Progenitor cell of endocrine pancreas (in vitro differentiated cells): ENCODE data around the gene DYNLT3. TPM values are rescaled to one million over a fixed set of nuclear protein-coding genes. Genes with fewer than 3 reads are reported as not detected.

Source experiments
- DNase-seq: peaks from one replicate; pipeline ENCODE4 v3.0.0; 2021; ENCODE audit warnings: low spot score; ENCODE audit not compliant: unreplicated experiment
- H3K27ac Mint-ChIP-seq: 2 replicates; pipeline ENCODE4 v1.8.0; 2021; ENCODE audit warnings: mild to moderate bottlenecking, moderate library complexity, mixed read lengths
- H3K27me3 Mint-ChIP-seq: 2 replicates; pipeline ENCODE4 v1.8.0; 2021; ENCODE audit warnings: mixed read lengths
- H3K36me3 Mint-ChIP-seq: 2 replicates; pipeline ENCODE4 v1.8.0; 2022; ENCODE audit warnings: mixed read lengths; ENCODE audit not compliant: insufficient read depth
- H3K4me1 Mint-ChIP-seq: 2 replicates; pipeline ENCODE4 v1.8.0; 2021; ENCODE audit warnings: low read depth, mixed read lengths
- H3K4me3 Mint-ChIP-seq: 2 replicates; pipeline ENCODE4 v1.8.0; 2021; ENCODE audit warnings: low read depth, mild to moderate bottlenecking, moderate library complexity, mixed read lengths
- H3K9me3 Mint-ChIP-seq: 2 replicates; pipeline ENCODE4 v1.8.0; 2021; ENCODE audit warnings: low read depth, mixed read lengths
- total RNA-seq: library from RNA; stranded (reverse); gene quantifications from 2 replicates; pipeline ENCODE4 v1.2.1, GENCODE V29; 2021
- TF ChIP-seq, protein P1 (sequence below): fragments of 200-600 bp; sonication (generic); IDR thresholded peaks from one replicate; pipeline ENCODE4 v1.5.0; 2021; ENCODE audit warnings: antibody characterized with exemption, mild to moderate bottlenecking; ENCODE audit not compliant: unreplicated experiment

Gene DYNLT3
- total RNA-seq, 1 donor from 2014 or later = 26.9 TPM

DNA sequence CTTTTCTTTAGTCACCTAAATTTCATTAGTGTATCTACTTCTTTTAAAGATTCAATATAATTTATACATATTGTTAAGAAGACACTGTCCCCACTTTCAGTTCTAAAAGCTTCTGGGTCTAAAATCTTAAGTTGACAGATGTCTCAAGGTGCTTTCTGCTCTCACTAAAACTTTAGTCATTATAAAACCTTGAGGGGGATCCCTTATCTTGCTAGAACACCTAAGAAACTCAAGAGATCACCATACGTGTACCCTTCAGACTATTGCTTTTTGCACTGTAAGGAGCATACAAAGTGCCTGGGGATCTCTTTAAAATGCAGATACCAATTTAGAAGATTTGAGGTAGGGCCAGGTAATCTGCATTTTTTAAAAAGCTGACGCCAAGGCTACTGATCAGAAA is 37.4 kb downstream of the DYNLT3 start:
- TF ChIP-seq, protein P1, sequence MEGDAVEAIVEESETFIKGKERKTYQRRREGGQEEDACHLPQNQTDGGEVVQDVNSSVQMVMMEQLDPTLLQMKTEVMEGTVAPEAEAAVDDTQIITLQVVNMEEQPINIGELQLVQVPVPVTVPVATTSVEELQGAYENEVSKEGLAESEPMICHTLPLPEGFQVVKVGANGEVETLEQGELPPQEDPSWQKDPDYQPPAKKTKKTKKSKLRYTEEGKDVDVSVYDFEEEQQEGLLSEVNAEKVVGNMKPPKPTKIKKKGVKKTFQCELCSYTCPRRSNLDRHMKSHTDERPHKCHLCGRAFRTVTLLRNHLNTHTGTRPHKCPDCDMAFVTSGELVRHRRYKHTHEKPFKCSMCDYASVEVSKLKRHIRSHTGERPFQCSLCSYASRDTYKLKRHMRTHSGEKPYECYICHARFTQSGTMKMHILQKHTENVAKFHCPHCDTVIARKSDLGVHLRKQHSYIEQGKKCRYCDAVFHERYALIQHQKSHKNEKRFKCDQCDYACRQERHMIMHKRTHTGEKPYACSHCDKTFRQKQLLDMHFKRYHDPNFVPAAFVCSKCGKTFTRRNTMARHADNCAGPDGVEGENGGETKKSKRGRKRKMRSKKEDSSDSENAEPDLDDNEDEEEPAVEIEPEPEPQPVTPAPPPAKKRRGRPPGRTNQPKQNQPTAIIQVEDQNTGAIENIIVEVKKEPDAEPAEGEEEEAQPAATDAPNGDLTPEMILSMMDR = no peak
- no peak for DNase-seq
- no peak overlapping the region for H3K27ac Mint-ChIP-seq
- peaks cover 2% of the 10 kb centered on the region for H3K4me1 Mint-ChIP-seq
- peaks cover 14% of the 10 kb centered on the region for H3K9me3 Mint-ChIP-seq
- H3K36me3 Mint-ChIP-seq = no peaks in the 10 kb centered on the region
- no peaks in the 10 kb centered on the region for H3K27me3 Mint-ChIP-seq
- no peak overlapping the region for H3K4me3 Mint-ChIP-seq

DNA sequence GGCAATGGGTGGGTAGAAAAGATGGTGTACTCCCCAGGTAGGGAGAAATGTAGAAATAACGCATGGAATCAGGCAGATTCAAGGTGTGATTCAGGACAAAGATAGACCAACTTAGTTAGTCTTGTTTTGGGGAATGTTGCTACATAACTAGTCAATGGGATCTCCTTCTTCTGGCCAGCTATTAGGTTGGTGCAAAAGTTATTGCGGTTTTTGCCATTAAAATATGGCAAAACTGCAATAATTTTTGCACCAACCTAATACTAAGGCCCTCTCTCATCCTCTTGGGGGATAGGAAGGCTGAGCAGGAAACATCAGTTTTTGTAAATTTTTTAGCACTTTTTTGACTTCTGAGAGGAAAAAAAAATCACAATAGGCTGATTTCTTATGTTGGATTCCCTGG is 44.3 kb downstream of the DYNLT3 start:
- TF ChIP-seq, protein P1 = no peak
- H3K27me3 Mint-ChIP-seq = no peaks in the 10 kb centered on the region

DNA sequence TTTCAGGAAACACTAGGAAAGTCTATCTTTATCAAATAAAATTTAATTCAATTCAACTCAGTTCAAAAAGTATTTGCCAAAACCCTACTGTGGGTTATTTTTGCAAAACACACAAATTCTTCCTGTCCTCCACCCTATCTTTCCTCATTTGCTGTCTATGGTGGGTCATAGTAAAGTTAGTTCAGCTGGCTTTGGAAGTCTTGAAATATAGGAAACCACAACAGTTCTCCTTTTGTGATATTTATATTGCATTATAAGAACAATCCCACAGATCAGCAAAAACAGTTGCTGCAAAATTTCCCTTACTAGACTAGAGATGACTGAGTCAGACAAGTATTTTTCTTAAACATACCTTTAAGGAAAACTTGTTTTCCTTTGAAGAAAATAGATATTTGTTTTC is 45.3 kb downstream of the DYNLT3 start:
- DNase-seq = no peak
- no peaks in the 10 kb centered on the region for H3K36me3 Mint-ChIP-seq
- TF ChIP-seq, protein P1 = no peak
- H3K9me3 Mint-ChIP-seq = peaks cover 3% of the 10 kb centered on the region
- no peaks in the 10 kb centered on the region for H3K27me3 Mint-ChIP-seq
- H3K27ac Mint-ChIP-seq = no peak overlapping the region
- H3K4me3 Mint-ChIP-seq = no peak overlapping the region
- peaks cover 5% of the 10 kb centered on the region for H3K4me1 Mint-ChIP-seq

More for the DNA sequence above, 44.3 kb downstream of the DYNLT3 start:
- no peak for DNase-seq
- Mint-ChIP-seq H3K9me3 (peaks cover 7% of the 10 kb centered on the region), H3K4me3 (no peak overlapping the region), H3K27ac (no peak overlapping the region), H3K36me3 (no peaks in the 10 kb centered on the region), H3K4me1 (peaks cover 2% of the 10 kb centered on the region)

DNA sequence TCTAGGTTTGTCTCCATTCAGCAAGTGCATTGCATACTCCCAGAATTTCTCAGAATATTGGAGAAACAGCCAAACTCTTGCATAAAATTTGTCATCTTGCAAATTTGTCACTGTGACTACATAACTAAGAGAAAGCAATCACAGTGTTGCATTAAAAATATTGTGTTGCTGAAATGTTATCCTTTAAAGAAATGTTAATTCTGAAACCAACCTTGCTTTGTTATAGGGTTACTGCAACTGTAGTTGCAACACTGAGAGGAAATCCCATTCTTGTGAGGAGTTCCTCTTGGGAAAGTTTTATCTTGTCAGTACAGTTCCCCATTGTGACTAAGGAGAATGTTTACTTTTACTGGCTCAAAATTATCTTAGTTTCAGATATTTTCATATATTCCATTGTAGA is 46.7 kb downstream of the DYNLT3 start:
- no peak overlapping the region for H3K27ac Mint-ChIP-seq
- H3K4me3 Mint-ChIP-seq = no peak overlapping the region
- DNase-seq = no peak
- H3K36me3 Mint-ChIP-seq = no peaks in the 10 kb centered on the region
- no peaks in the 10 kb centered on the region for H3K27me3 Mint-ChIP-seq
- TF ChIP-seq, protein P1 = no peak
- peaks cover 15% of the 10 kb centered on the region for H3K4me1 Mint-ChIP-seq
- H3K9me3 Mint-ChIP-seq = peaks cover 3% of the 10 kb centered on the region

DNA sequence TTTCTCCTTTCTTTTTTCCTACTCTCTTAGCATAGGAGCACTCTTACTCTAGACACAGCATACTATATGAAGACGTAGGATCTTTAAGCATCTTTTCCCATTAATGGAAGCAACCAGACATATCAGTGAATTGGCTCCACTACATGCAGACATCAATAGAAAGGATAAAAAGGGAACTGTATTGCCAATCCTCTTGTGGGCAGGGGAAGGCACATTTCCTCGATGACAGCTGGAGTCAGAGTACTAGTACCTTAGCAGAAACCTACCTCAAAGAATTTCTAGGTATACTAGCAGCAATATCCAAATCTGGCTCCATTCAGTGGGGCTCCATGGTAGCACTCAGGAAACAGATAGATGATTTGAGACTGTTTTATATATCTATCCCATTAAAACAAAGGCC is 47.4 kb downstream of the DYNLT3 start:
- H3K27ac Mint-ChIP-seq = no peak overlapping the region
- H3K4me3 Mint-ChIP-seq = no peak overlapping the region
- no peak for DNase-seq
- TF ChIP-seq, protein P1 = no peak
- H3K36me3 Mint-ChIP-seq = no peaks in the 10 kb centered on the region
- peaks cover 15% of the 10 kb centered on the region for H3K4me1 Mint-ChIP-seq
- H3K27me3 Mint-ChIP-seq = no peaks in the 10 kb centered on the region
- H3K9me3 Mint-ChIP-seq = peaks cover 5% of the 10 kb centered on the region
